Liver (tissue), 9 donors: ENCODE results near the gene TOX2. TPM values are rescaled to one million over a fixed set of nuclear protein-coding genes. Genes with fewer than 3 reads are reported as not detected.

Source experiments
- DNase-seq: peaks from one replicate; pipeline ENCODE4 v3.0.0-alpha.2; 2017; ENCODE audit warnings: low spot score
- H3K27ac ChIP-seq, 2 donors: one replicate each; pipeline ENCODE4 v1.7.0; 2013; ENCODE audit warnings: inconsistent platforms in 2 of 2, low read length in 2 of 2, control low read depth in 1 of 2, low read depth in 1 of 2, mild to moderate bottlenecking in 1 of 2
- H3K27me3 ChIP-seq, 4 donors: one replicate each; pipeline versions ENCODE4 v1.6.1 to v1.7.0; 2013; ENCODE audit warnings: low read length in 3 of 4, inconsistent platforms in 1 of 4, mild to moderate bottlenecking in 1 of 4, moderate library complexity in 1 of 4; ENCODE audit not compliant: control insufficient read depth in 4 of 4, insufficient read depth in 4 of 4
- H3K36me3 ChIP-seq, 4 donors: one replicate each; pipeline versions ENCODE4 v1.6.1 to v1.7.0; 2013; ENCODE audit warnings: low read length in 3 of 4, mild to moderate bottlenecking in 3 of 4, low read depth in 1 of 4, moderate library complexity in 1 of 4; ENCODE audit not compliant: control insufficient read depth in 4 of 4, insufficient read depth in 3 of 4
- H3K4me1 ChIP-seq, 4 donors: one replicate each; pipeline versions ENCODE4 v1.6.1 to v1.7.0; 2013; ENCODE audit warnings: low read length in 3 of 4, mild to moderate bottlenecking in 3 of 4, moderate library complexity in 1 of 4; ENCODE audit not compliant: control insufficient read depth in 4 of 4, insufficient read depth in 4 of 4
- H3K4me3 ChIP-seq, 3 donors: one replicate each; pipeline versions ENCODE4 v1.6.1 to v1.7.0; 2013; ENCODE audit warnings: low read length in 3 of 3, control low read depth in 1 of 3, low read depth in 1 of 3, mild to moderate bottlenecking in 1 of 3
- H3K9ac ChIP-seq, 2 donors: one replicate each; pipeline ENCODE4 v1.7.0; 2013; ENCODE audit warnings: low read length in 2 of 2, mild to moderate bottlenecking in 2 of 2, moderate library complexity in 2 of 2, control low read depth in 1 of 2, low read depth in 1 of 2
- H3K9me3 ChIP-seq, 4 donors: one replicate each; pipeline versions ENCODE4 v1.6.1 to v1.7.0; 2013; ENCODE audit warnings: low read length in 3 of 4; ENCODE audit not compliant: control insufficient read depth in 4 of 4
- EGR1 ChIP-seq, 2 donors: IDR thresholded peaks; 2 replicates each; pipeline ENCODE4 v1.6.1; 2016 to 2018; ENCODE audit warnings: antibody characterized with exemption in 2 of 2, low read depth in 2 of 2
- FOXA1 ChIP-seq: IDR thresholded peaks from 2 replicates; pipeline ENCODE4 v1.6.1; 2016; ENCODE audit warnings: antibody characterized with exemption
- FOXA2 ChIP-seq: IDR thresholded peaks from 2 replicates; pipeline ENCODE4 v1.6.1; 2016; ENCODE audit warnings: antibody characterized with exemption
- GABPA ChIP-seq, 2 donors: IDR thresholded peaks in 1 of 2; conservative IDR thresholded peaks in 1 of 2; 2 replicates each; pipeline ENCODE4 v1.6.1; 2016; ENCODE audit warnings: antibody characterized with exemption in 2 of 2, mild to moderate bottlenecking in 1 of 2, moderate library complexity in 1 of 2
- HNF4A ChIP-seq, 2 donors: conservative IDR thresholded peaks; 2 replicates each; pipeline ENCODE4 v1.6.1; 2016; ENCODE audit warnings: antibody characterized with exemption in 2 of 2, mild to moderate bottlenecking in 2 of 2
- HNF4G ChIP-seq: IDR thresholded peaks from 2 replicates; pipeline ENCODE4 v1.6.1; 2016; ENCODE audit warnings: antibody characterized with exemption
- JUND ChIP-seq, 2 donors: IDR thresholded peaks; 2 replicates each; pipeline ENCODE4 v1.6.1; 2016; ENCODE audit warnings: antibody characterized with exemption in 2 of 2
- RAD21 ChIP-seq, 2 donors: IDR thresholded peaks; 2 replicates each; pipeline ENCODE4 v1.6.1; 2016; ENCODE audit warnings: antibody characterized with exemption in 2 of 2, mild to moderate bottlenecking in 2 of 2
- RXRA ChIP-seq, 2 donors: IDR thresholded peaks; 2 replicates each; pipeline ENCODE4 v1.6.1; 2017 to 2018; ENCODE audit warnings: antibody characterized with exemption in 2 of 2, mild to moderate bottlenecking in 1 of 2
- SP1 ChIP-seq: IDR thresholded peaks from 2 replicates; pipeline ENCODE4 v1.6.1; 2018; ENCODE audit warnings: antibody characterized with exemption, mild to moderate bottlenecking
- TAF1 ChIP-seq: conservative IDR thresholded peaks from 2 replicates; pipeline ENCODE4 v1.6.1; 2016; ENCODE audit warnings: antibody characterized with exemption, mild to moderate bottlenecking
- WGBS: extraction: QIAGEN DNeasy Blood & Tissue Kit; methylation state at CpG from one replicate; pipeline ENCODE4 v1.1.7; 2013; 5-methylcytosine and 5-hydroxymethylcytosine counted together
- polyA plus RNA-seq, 2 donors: library from polyadenylated mRNA; stranded (reverse) in 1 of 2; unstranded in 1 of 2; fragments of 200-250 nt in 1 of 2; fragments of >200 nt in 1 of 2; fragmentation: Nextera tagmentation in 1 of 2; extraction: Ambion mirVana in 1 of 2; gene quantifications; one replicate each; pipeline versions ENCODE4 v1.2.1 to v1.2.3, GENCODE V29; 2013 to 2015
- total RNA-seq, 2 donors: library from RNA; depleted of rRNA; stranded (reverse); fragments of >200 nt; gene quantifications; one replicate each; pipeline ENCODE4 v1.2.3, GENCODE V29; 2014
- TF ChIP-seq, protein P1 (sequence below): IDR thresholded peaks from 2 replicates; pipeline ENCODE4 v1.6.1; 2016; ENCODE audit warnings: antibody characterized with exemption
- TF ChIP-seq, protein P2 (sequence below): IDR thresholded peaks from 2 replicates; pipeline ENCODE4 v1.6.1; 2016; ENCODE audit warnings: antibody characterized with exemption
- TF ChIP-seq, protein P3 (sequence below): fragments of 150-350 bp; IDR thresholded peaks from 2 replicates; pipeline ENCODE4 v1.5.1; 2017; ENCODE audit warnings: improper control_type of control experiment, low read depth, low read length; ENCODE audit not compliant: missing input control
- TF ChIP-seq, protein P4 (sequence below): IDR thresholded peaks from 2 replicates; pipeline ENCODE4 v1.6.1; 2016; ENCODE audit warnings: antibody characterized with exemption, mild to moderate bottlenecking
- donor health status: healthy.
- donor health status: healthy.
- donor health status: healthy.
- donor health status: healthy.
- donor health status: healthy.

Gene TOX2
- total and polyA plus RNA-seq, 4 donors, result 0.33 to 2.7 (median 1.4) TPM

DNA sequence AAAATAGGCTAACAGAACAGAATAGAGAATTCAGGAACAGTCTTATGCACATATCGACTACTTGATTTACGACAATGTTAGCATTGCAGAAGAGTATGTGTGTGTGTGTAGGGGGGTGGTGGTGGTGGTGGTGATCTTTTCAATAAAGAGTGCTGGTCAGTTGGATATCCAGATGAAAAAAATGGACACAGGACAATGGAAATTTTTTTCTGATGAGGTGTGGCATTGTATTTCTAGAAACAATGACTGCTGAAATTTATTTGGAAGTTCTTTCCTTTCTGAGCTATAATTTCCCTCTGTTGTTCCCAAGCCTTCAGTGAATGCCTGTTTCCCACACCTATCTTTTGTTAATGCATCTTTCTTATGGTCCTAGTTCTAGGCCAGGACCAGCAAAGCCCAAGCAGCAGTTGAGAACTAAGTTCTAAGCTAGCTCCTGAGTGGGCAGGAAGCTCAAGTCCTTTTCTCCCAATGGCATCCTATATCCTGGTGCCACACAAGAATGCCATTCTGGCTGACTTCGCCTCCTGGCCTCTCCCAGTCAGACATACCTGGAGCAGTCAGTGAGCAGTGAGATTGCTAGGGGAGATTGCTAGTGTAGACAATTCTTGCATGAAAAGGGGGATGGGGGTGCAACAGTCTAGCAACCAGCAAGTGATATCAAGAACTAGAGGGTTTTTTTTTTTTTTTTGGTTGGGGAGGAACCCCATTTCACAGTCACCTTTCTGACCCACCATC lies 1.2 kb upstream of the TOX2 start:
- Histone ChIP-seq H3K36me3 (no peaks in the 10 kb centered on the region), H3K4me3 (no peak overlapping the region), H3K9ac (no peak overlapping the region), H3K27ac (no peak overlapping the region), H3K9me3 (peaks cover 2 to 12% (median 4%) of the 10 kb centered on the region in 4 donors), H3K27me3 (peaks cover 0 to 4% (median 2%) of the 10 kb centered on the region in 4 donors), H3K4me1 (peaks cover 4 to 17% (median 9%) of the 10 kb centered on the region in 4 donors)
- no peak for DNase-seq
- 97% methylated on average over 3 of the region's 3 CpGs for WGBS
- TF ChIP-seq, protein P1, sequence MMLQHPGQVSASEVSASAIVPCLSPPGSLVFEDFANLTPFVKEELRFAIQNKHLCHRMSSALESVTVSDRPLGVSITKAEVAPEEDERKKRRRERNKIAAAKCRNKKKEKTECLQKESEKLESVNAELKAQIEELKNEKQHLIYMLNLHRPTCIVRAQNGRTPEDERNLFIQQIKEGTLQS, result no peak
- TF ChIP-seq RXRA (IDR thresholded peaks at IDR 0.05), result no peak
- TF ChIP-seq JUND (IDR thresholded peaks at IDR 0.05), result no peak
- TF ChIP-seq GABPA (IDR thresholded peaks at IDR 0.05 in 1 of 2, conservative IDR thresholded peaks at IDR 0.05 in 1 of 2), result no peak
- no peak for TF ChIP-seq FOXA1
- TF ChIP-seq, protein P2, sequence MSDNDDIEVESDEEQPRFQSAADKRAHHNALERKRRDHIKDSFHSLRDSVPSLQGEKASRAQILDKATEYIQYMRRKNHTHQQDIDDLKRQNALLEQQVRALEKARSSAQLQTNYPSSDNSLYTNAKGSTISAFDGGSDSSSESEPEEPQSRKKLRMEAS, result no peak
- TF ChIP-seq RAD21 (IDR thresholded peaks at IDR 0.05), result no peak
- no peak for TF ChIP-seq SP1
- TF ChIP-seq TAF1, result no peak
- no peak for TF ChIP-seq EGR1 (IDR thresholded peaks at IDR 0.05; ENCODE audit: low read depth in 2 of 2)

DNA sequence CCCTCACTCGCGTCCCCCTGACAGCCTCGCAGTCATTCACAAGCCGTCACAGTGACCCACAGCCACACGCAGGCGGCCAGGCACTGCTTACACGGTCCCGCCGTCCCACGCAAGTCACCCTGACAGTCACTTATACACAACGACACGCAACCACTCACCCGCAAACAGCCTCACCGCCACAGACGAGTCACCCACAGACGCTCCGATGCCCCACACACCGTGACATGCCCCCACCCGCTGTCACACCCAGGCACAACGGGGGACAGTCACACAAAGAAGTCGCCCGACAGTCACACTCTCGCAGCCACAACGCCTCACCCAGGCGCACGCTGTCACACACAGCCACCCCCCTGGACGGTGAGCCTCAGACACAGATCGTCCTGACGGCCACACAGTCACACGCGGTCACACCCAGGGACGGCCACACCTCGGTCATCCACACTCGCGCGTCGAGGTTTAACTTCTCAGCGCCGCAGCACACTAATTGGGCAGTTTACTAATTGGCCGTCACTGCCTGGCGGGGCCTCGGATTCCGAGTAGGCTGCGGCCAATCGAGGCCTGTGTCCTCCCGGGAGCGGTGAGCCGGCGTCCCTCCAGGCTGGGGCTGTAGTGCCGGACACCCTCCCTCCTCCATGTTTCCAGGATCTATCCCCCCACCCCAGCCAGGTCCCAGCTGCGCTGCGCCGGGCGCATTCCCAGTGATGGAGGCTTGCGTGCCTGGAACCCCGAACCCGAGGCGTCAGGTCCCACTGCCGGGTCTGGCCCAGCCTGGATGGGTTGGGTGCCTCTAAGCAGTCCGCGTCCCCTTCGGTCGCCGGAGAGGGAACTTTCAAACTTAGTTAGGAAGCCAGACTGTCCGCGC lies 790 bp downstream of the TOX2 start:
- Histone ChIP-seq H3K4me3 (peak overlapping the region; percentile 7 to 68 (median 49)), H3K27me3 (peaks cover 0 to 4% (median 2%) of the 10 kb centered on the region in 4 donors), H3K36me3 (no peaks in the 10 kb centered on the region), H3K9ac (no peak overlapping the region), H3K4me1 (peaks cover 4 to 17% (median 9%) of the 10 kb centered on the region in 4 donors), H3K9me3 (peaks cover 2 to 10% (median 4%) of the 10 kb centered on the region in 4 donors), H3K27ac (peak overlapping the region; percentile 25 to 46)
- no peak for TF ChIP-seq FOXA1
- TF ChIP-seq HNF4G, result no peak
- TF ChIP-seq, protein P1, result no peak
- TF ChIP-seq, protein P3, sequence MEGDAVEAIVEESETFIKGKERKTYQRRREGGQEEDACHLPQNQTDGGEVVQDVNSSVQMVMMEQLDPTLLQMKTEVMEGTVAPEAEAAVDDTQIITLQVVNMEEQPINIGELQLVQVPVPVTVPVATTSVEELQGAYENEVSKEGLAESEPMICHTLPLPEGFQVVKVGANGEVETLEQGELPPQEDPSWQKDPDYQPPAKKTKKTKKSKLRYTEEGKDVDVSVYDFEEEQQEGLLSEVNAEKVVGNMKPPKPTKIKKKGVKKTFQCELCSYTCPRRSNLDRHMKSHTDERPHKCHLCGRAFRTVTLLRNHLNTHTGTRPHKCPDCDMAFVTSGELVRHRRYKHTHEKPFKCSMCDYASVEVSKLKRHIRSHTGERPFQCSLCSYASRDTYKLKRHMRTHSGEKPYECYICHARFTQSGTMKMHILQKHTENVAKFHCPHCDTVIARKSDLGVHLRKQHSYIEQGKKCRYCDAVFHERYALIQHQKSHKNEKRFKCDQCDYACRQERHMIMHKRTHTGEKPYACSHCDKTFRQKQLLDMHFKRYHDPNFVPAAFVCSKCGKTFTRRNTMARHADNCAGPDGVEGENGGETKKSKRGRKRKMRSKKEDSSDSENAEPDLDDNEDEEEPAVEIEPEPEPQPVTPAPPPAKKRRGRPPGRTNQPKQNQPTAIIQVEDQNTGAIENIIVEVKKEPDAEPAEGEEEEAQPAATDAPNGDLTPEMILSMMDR, result no peak
- TF ChIP-seq, protein P4, sequence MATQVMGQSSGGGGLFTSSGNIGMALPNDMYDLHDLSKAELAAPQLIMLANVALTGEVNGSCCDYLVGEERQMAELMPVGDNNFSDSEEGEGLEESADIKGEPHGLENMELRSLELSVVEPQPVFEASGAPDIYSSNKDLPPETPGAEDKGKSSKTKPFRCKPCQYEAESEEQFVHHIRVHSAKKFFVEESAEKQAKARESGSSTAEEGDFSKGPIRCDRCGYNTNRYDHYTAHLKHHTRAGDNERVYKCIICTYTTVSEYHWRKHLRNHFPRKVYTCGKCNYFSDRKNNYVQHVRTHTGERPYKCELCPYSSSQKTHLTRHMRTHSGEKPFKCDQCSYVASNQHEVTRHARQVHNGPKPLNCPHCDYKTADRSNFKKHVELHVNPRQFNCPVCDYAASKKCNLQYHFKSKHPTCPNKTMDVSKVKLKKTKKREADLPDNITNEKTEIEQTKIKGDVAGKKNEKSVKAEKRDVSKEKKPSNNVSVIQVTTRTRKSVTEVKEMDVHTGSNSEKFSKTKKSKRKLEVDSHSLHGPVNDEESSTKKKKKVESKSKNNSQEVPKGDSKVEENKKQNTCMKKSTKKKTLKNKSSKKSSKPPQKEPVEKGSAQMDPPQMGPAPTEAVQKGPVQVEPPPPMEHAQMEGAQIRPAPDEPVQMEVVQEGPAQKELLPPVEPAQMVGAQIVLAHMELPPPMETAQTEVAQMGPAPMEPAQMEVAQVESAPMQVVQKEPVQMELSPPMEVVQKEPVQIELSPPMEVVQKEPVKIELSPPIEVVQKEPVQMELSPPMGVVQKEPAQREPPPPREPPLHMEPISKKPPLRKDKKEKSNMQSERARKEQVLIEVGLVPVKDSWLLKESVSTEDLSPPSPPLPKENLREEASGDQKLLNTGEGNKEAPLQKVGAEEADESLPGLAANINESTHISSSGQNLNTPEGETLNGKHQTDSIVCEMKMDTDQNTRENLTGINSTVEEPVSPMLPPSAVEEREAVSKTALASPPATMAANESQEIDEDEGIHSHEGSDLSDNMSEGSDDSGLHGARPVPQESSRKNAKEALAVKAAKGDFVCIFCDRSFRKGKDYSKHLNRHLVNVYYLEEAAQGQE, result no peak
- no peak for TF ChIP-seq FOXA2
- TF ChIP-seq TAF1, result no peak
- no peak for TF ChIP-seq HNF4A (conservative IDR thresholded peaks at IDR 0.05)
- no peak for TF ChIP-seq GABPA (IDR thresholded peaks at IDR 0.05 in 1 of 2, conservative IDR thresholded peaks at IDR 0.05 in 1 of 2)
- no peak for TF ChIP-seq RXRA (IDR thresholded peaks at IDR 0.05)
- 4% methylated on average over 66 of the region's 66 CpGs for WGBS
- no peak for DNase-seq
